Liver (tissue), 9 donors: Measurements from ENCODE around the gene SLC6A5. TPM values are rescaled to one million over a fixed set of nuclear protein-coding genes. Genes with fewer than 3 reads are reported as not detected.

Experiments used
- DNase-seq: peaks from one replicate; pipeline ENCODE4 v3.0.0-alpha.2; 2017; ENCODE audit warnings: low spot score
- H3K27ac ChIP-seq, 2 donors: one replicate each; pipeline ENCODE4 v1.7.0; 2013; ENCODE audit warnings: inconsistent platforms in 2 of 2, low read length in 2 of 2, control low read depth in 1 of 2, low read depth in 1 of 2, mild to moderate bottlenecking in 1 of 2
- H3K27me3 ChIP-seq, 4 donors: one replicate each; pipeline versions ENCODE4 v1.6.1 to v1.7.0; 2013; ENCODE audit warnings: low read length in 3 of 4, inconsistent platforms in 1 of 4, mild to moderate bottlenecking in 1 of 4, moderate library complexity in 1 of 4; ENCODE audit not compliant: control insufficient read depth in 4 of 4, insufficient read depth in 4 of 4
- H3K36me3 ChIP-seq, 4 donors: one replicate each; pipeline versions ENCODE4 v1.6.1 to v1.7.0; 2013; ENCODE audit warnings: low read length in 3 of 4, mild to moderate bottlenecking in 3 of 4, low read depth in 1 of 4, moderate library complexity in 1 of 4; ENCODE audit not compliant: control insufficient read depth in 4 of 4, insufficient read depth in 3 of 4
- H3K4me1 ChIP-seq, 4 donors: one replicate each; pipeline versions ENCODE4 v1.6.1 to v1.7.0; 2013; ENCODE audit warnings: low read length in 3 of 4, mild to moderate bottlenecking in 3 of 4, moderate library complexity in 1 of 4; ENCODE audit not compliant: control insufficient read depth in 4 of 4, insufficient read depth in 4 of 4
- H3K4me3 ChIP-seq, 3 donors: one replicate each; pipeline versions ENCODE4 v1.6.1 to v1.7.0; 2013; ENCODE audit warnings: low read length in 3 of 3, control low read depth in 1 of 3, low read depth in 1 of 3, mild to moderate bottlenecking in 1 of 3
- H3K9ac ChIP-seq, 2 donors: one replicate each; pipeline ENCODE4 v1.7.0; 2013; ENCODE audit warnings: low read length in 2 of 2, mild to moderate bottlenecking in 2 of 2, moderate library complexity in 2 of 2, control low read depth in 1 of 2, low read depth in 1 of 2
- H3K9me3 ChIP-seq, 4 donors: one replicate each; pipeline versions ENCODE4 v1.6.1 to v1.7.0; 2013; ENCODE audit warnings: low read length in 3 of 4; ENCODE audit not compliant: control insufficient read depth in 4 of 4
- EGR1 ChIP-seq, 2 donors: IDR thresholded peaks; 2 replicates each; pipeline ENCODE4 v1.6.1; 2016 to 2018; ENCODE audit warnings: antibody characterized with exemption in 2 of 2, low read depth in 2 of 2
- FOXA1 ChIP-seq: IDR thresholded peaks from 2 replicates; pipeline ENCODE4 v1.6.1; 2016; ENCODE audit warnings: antibody characterized with exemption
- FOXA2 ChIP-seq: IDR thresholded peaks from 2 replicates; pipeline ENCODE4 v1.6.1; 2016; ENCODE audit warnings: antibody characterized with exemption
- GABPA ChIP-seq, 2 donors: IDR thresholded peaks in 1 of 2; conservative IDR thresholded peaks in 1 of 2; 2 replicates each; pipeline ENCODE4 v1.6.1; 2016; ENCODE audit warnings: antibody characterized with exemption in 2 of 2, mild to moderate bottlenecking in 1 of 2, moderate library complexity in 1 of 2
- HNF4A ChIP-seq, 2 donors: conservative IDR thresholded peaks; 2 replicates each; pipeline ENCODE4 v1.6.1; 2016; ENCODE audit warnings: antibody characterized with exemption in 2 of 2, mild to moderate bottlenecking in 2 of 2
- HNF4G ChIP-seq: IDR thresholded peaks from 2 replicates; pipeline ENCODE4 v1.6.1; 2016; ENCODE audit warnings: antibody characterized with exemption
- JUND ChIP-seq, 2 donors: IDR thresholded peaks; 2 replicates each; pipeline ENCODE4 v1.6.1; 2016; ENCODE audit warnings: antibody characterized with exemption in 2 of 2
- NR2F2 ChIP-seq: IDR thresholded peaks from 2 replicates; pipeline ENCODE4 v1.6.1; 2016; ENCODE audit warnings: antibody characterized with exemption
- RAD21 ChIP-seq, 2 donors: IDR thresholded peaks; 2 replicates each; pipeline ENCODE4 v1.6.1; 2016; ENCODE audit warnings: antibody characterized with exemption in 2 of 2, mild to moderate bottlenecking in 2 of 2
- RXRA ChIP-seq, 2 donors: IDR thresholded peaks; 2 replicates each; pipeline ENCODE4 v1.6.1; 2017 to 2018; ENCODE audit warnings: antibody characterized with exemption in 2 of 2, mild to moderate bottlenecking in 1 of 2
- SP1 ChIP-seq: IDR thresholded peaks from 2 replicates; pipeline ENCODE4 v1.6.1; 2018; ENCODE audit warnings: antibody characterized with exemption, mild to moderate bottlenecking
- TAF1 ChIP-seq: conservative IDR thresholded peaks from 2 replicates; pipeline ENCODE4 v1.6.1; 2016; ENCODE audit warnings: antibody characterized with exemption, mild to moderate bottlenecking
- YY1 ChIP-seq: IDR thresholded peaks from 2 replicates; pipeline ENCODE4 v1.6.1; 2016; ENCODE audit warnings: antibody characterized with exemption, mild to moderate bottlenecking
- WGBS: extraction: QIAGEN DNeasy Blood & Tissue Kit; methylation state at CpG from one replicate; pipeline ENCODE4 v1.1.7; 2013; 5-methylcytosine and 5-hydroxymethylcytosine counted together
- polyA plus RNA-seq, 2 donors: library from polyadenylated mRNA; stranded (reverse) in 1 of 2; unstranded in 1 of 2; fragments of 200-250 nt in 1 of 2; fragments of >200 nt in 1 of 2; fragmentation: Nextera tagmentation in 1 of 2; extraction: Ambion mirVana in 1 of 2; gene quantifications; one replicate each; pipeline versions ENCODE4 v1.2.1 to v1.2.3, GENCODE V29; 2013 to 2015
- total RNA-seq, 2 donors: library from RNA; depleted of rRNA; stranded (reverse); fragments of >200 nt; gene quantifications; one replicate each; pipeline ENCODE4 v1.2.3, GENCODE V29; 2014
- TF ChIP-seq, protein P1 (sequence below): IDR thresholded peaks from 2 replicates; pipeline ENCODE4 v1.6.1; 2016; ENCODE audit warnings: antibody characterized with exemption
- TF ChIP-seq, protein P2 (sequence below): IDR thresholded peaks from 2 replicates; pipeline ENCODE4 v1.6.1; 2016; ENCODE audit warnings: antibody characterized with exemption
- TF ChIP-seq, protein P3 (sequence below): IDR thresholded peaks from 2 replicates; pipeline ENCODE4 v1.6.1; 2016; ENCODE audit warnings: antibody characterized with exemption
- TF ChIP-seq, protein P4 (sequence below): fragments of 150-350 bp; IDR thresholded peaks from 2 replicates; pipeline ENCODE4 v1.5.1; 2017; ENCODE audit warnings: improper control_type of control experiment, low read depth, low read length; ENCODE audit not compliant: missing input control
- TF ChIP-seq, protein P5 (sequence below): IDR thresholded peaks from 2 replicates; pipeline ENCODE4 v1.6.1; 2016; ENCODE audit warnings: antibody characterized with exemption, mild to moderate bottlenecking
- donor health status: healthy.
- donor health status: healthy.
- donor health status: healthy.
- donor health status: healthy.
- donor health status: healthy.

SLC6A5 gene
- total and polyA plus RNA-seq, 4 donors, result not detected

DNA sequence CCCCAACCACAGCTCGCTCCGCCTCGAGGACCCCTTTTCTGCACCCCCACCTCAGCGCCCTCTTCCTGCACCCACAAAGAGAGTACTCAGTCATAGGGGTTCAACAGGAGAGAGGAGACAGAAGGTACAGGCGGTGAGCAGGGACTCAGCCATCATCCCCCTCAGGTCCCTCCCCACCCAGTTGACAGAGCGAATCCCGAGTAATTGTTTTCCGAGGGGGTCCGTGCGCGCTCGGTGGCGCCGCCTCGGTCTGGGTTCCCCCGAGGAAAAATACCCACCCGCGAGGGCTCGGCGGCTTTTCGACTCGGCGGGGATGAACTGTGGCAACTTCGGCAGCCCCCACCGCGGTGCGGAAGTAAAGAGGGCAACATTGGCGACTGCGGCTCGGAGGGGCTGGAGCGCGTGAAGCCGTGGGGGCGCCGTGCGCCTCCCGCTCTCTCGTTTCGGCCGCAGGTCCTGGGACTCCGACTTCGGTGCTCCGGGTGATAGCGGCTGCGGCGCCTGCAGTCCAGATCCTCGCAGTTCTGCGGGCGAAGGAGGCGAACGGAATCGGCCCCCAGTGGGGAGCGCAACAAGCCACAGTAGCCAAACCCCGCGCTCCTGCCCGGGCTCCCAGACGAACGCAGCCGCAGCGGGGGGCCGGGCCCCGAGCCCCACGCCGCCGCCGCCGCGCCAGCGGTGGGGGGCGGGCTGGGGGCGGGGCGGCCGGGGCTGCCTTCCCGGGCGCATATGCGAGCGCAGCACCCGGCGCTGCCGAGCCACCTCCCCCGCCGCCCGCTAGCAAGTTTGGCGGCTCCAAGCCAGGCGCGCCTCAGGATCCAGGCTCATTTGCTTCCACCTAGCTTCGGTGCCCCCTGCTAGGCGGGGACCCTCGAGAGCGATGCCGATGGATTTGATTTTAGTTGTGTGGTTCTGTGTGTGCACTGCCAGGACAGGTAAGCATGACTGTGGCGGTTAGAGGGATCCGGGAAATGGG, 69.7 kb downstream of the SLC6A5 start, which contains the start of gene NELL1:
NELL1 (plus strand) TSS at position 743 of the 976 bp plus-strand sequence.
- Histone ChIP-seq H3K27me3 (peaks cover 6 to 17% (median 10%) of the 10 kb centered on the region in 4 donors), H3K36me3 (no peaks in the 10 kb centered on the region), H3K27ac (no peak within 1 kb of the TSS), H3K9ac (no peak within 1 kb of the TSS), H3K4me1 (peaks cover 8 to 16% (median 12%) of the 10 kb centered on the region in 4 donors), H3K9me3 (no peaks in the 10 kb centered on the region), H3K4me3 (peak within 1 kb of the TSS in 1 of 3 donors; percentile 47)
- WGBS, result 2% methylated on average over 93 of the region's 93 CpGs
- DNase-seq, result no peak
- TF ChIP-seq RXRA (IDR thresholded peaks at IDR 0.05) (no peak), NR2F2 (no peak)
- TF ChIP-seq, protein P1, sequence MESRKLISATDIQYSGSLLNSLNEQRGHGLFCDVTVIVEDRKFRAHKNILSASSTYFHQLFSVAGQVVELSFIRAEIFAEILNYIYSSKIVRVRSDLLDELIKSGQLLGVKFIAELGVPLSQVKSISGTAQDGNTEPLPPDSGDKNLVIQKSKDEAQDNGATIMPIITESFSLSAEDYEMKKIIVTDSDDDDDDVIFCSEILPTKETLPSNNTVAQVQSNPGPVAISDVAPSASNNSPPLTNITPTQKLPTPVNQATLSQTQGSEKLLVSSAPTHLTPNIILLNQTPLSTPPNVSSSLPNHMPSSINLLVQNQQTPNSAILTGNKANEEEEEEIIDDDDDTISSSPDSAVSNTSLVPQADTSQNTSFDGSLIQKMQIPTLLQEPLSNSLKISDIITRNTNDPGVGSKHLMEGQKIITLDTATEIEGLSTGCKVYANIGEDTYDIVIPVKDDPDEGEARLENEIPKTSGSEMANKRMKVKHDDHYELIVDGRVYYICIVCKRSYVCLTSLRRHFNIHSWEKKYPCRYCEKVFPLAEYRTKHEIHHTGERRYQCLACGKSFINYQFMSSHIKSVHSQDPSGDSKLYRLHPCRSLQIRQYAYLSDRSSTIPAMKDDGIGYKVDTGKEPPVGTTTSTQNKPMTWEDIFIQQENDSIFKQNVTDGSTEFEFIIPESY, result no peak

DNA sequence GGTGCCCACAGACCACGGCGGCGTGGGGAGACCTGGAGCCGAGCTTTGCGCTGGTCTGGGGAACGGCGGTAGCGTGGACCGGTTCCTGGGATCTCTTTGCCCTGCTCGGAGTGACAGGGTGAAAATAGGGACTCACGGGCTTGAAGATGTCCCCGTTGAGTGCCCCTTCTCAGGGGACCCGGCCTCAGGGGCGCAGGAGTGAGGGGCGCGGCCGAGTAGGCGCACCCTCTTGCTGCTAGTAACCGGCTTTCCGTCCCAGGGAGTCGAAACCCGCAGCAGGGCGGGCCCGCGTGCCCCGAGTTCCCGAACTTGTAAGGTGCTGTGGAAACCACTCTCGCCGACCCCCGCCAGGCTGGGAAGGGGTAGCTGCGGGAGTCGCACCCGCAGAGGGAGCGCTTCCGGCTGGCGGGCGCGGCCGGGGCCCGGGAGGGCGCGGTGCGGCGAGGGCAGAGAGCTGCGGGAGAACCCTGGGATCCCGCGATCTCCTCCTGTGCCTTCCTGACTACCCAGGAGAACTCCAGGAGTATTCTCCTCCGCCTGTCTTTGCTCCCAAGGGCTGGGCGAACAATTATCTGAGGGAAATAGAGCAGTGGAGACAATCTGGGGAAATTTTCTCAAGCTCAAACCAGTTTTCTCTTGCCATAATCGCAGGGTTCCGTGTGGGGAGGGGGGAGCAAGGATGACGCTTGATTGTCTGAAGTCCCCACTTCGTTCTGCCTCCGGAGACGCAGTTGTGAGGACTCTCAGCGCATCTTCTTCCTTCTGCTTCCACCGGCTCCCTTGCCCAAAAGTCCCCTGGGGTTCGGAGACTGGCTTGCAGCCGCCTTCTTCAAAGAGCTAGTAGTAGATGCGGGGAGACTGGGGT, 70.6 kb downstream of the SLC6A5 start:
- Histone ChIP-seq H3K36me3 (no peaks in the 10 kb centered on the region), H3K4me3 (peak overlapping the region in 1 of 3 donors; percentile 2), H3K27ac (no peak overlapping the region), H3K27me3 (peaks cover 6 to 17% (median 10%) of the 10 kb centered on the region in 4 donors), H3K9me3 (no peaks in the 10 kb centered on the region), H3K4me1 (peaks cover 8 to 16% (median 12%) of the 10 kb centered on the region in 4 donors), H3K9ac (no peak overlapping the region)
- TF ChIP-seq HNF4A (conservative IDR thresholded peaks at IDR 0.05) (no peak), JUND (IDR thresholded peaks at IDR 0.05) (no peak), TAF1 (no peak), HNF4G (no peak), NR2F2 (no peak), EGR1 (IDR thresholded peaks at IDR 0.05; ENCODE audit: low read depth in 2 of 2) (no peak), FOXA1 (no peak), SP1 (no peak), GABPA (IDR thresholded peaks at IDR 0.05 in 1 of 2, conservative IDR thresholded peaks at IDR 0.05 in 1 of 2) (no peak), RXRA (IDR thresholded peaks at IDR 0.05) (no peak), RAD21 (IDR thresholded peaks at IDR 0.05) (no peak), YY1 (no peak), FOXA2 (no peak)
- TF ChIP-seq, protein P2, sequence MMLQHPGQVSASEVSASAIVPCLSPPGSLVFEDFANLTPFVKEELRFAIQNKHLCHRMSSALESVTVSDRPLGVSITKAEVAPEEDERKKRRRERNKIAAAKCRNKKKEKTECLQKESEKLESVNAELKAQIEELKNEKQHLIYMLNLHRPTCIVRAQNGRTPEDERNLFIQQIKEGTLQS, result no peak
- TF ChIP-seq, protein P1, result no peak
- TF ChIP-seq, protein P3, sequence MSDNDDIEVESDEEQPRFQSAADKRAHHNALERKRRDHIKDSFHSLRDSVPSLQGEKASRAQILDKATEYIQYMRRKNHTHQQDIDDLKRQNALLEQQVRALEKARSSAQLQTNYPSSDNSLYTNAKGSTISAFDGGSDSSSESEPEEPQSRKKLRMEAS, result no peak
- TF ChIP-seq, protein P4, sequence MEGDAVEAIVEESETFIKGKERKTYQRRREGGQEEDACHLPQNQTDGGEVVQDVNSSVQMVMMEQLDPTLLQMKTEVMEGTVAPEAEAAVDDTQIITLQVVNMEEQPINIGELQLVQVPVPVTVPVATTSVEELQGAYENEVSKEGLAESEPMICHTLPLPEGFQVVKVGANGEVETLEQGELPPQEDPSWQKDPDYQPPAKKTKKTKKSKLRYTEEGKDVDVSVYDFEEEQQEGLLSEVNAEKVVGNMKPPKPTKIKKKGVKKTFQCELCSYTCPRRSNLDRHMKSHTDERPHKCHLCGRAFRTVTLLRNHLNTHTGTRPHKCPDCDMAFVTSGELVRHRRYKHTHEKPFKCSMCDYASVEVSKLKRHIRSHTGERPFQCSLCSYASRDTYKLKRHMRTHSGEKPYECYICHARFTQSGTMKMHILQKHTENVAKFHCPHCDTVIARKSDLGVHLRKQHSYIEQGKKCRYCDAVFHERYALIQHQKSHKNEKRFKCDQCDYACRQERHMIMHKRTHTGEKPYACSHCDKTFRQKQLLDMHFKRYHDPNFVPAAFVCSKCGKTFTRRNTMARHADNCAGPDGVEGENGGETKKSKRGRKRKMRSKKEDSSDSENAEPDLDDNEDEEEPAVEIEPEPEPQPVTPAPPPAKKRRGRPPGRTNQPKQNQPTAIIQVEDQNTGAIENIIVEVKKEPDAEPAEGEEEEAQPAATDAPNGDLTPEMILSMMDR, result no peak
- TF ChIP-seq, protein P5, sequence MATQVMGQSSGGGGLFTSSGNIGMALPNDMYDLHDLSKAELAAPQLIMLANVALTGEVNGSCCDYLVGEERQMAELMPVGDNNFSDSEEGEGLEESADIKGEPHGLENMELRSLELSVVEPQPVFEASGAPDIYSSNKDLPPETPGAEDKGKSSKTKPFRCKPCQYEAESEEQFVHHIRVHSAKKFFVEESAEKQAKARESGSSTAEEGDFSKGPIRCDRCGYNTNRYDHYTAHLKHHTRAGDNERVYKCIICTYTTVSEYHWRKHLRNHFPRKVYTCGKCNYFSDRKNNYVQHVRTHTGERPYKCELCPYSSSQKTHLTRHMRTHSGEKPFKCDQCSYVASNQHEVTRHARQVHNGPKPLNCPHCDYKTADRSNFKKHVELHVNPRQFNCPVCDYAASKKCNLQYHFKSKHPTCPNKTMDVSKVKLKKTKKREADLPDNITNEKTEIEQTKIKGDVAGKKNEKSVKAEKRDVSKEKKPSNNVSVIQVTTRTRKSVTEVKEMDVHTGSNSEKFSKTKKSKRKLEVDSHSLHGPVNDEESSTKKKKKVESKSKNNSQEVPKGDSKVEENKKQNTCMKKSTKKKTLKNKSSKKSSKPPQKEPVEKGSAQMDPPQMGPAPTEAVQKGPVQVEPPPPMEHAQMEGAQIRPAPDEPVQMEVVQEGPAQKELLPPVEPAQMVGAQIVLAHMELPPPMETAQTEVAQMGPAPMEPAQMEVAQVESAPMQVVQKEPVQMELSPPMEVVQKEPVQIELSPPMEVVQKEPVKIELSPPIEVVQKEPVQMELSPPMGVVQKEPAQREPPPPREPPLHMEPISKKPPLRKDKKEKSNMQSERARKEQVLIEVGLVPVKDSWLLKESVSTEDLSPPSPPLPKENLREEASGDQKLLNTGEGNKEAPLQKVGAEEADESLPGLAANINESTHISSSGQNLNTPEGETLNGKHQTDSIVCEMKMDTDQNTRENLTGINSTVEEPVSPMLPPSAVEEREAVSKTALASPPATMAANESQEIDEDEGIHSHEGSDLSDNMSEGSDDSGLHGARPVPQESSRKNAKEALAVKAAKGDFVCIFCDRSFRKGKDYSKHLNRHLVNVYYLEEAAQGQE, result no peak
- DNase-seq, result no peak
- WGBS, result 2% methylated on average over 60 of the region's 60 CpGs
